ENCODE measurements around the gene RAP1B.

Gene RAP1B

DNA sequence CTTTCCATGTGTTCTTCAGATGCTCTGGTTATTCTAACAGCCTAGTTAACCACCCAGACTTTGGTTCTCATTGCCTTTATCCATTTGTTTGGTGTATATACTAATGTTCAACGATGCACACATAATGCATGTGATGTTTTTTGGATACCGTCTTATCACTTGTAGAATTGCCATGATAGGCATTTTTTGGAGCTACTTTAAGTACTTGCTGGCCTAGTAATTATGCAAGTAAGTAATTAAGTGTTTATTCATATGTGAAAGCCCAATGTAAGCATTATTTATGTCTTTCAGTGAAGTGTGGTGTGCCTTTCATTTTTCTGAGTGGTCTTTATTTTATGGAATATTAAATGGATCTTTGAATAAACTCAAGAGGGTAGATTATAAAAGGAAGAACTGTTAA is 14.2 kb downstream of the RAP1B start:
- H2AFZ ChIP-seq (ENCODE audit: low read length), result no peak overlapping the region
- H3K9me3 ChIP-seq (ENCODE audit: insufficient read depth, low read depth, low read length), result peaks cover 7% of the 10 kb centered on the region; the same call in 1 of the 2 replicates
- peaks cover 41% of the 10 kb centered on the region for H3K36me3 ChIP-seq (ENCODE audit: insufficient read depth, low read length)
- H3K4me2 ChIP-seq (ENCODE audit: low read depth, low read length, poor library complexity, severe bottlenecking), result no peak overlapping the region
- TF ChIP-seq, protein P1, sequence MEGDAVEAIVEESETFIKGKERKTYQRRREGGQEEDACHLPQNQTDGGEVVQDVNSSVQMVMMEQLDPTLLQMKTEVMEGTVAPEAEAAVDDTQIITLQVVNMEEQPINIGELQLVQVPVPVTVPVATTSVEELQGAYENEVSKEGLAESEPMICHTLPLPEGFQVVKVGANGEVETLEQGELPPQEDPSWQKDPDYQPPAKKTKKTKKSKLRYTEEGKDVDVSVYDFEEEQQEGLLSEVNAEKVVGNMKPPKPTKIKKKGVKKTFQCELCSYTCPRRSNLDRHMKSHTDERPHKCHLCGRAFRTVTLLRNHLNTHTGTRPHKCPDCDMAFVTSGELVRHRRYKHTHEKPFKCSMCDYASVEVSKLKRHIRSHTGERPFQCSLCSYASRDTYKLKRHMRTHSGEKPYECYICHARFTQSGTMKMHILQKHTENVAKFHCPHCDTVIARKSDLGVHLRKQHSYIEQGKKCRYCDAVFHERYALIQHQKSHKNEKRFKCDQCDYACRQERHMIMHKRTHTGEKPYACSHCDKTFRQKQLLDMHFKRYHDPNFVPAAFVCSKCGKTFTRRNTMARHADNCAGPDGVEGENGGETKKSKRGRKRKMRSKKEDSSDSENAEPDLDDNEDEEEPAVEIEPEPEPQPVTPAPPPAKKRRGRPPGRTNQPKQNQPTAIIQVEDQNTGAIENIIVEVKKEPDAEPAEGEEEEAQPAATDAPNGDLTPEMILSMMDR (conservative IDR thresholded peaks at IDR 0.05; ENCODE audit: low read length), result no peak
- no peak for TF ChIP-seq EZH2phosphoT487 (IDR thresholded peaks at IDR 0.05; ENCODE audit: borderline replicate concordance)
- H3K4me3 ChIP-seq (ENCODE audit: low read length, poor library complexity, severe bottlenecking), result no peak overlapping the region
- H3K9ac ChIP-seq (ENCODE audit: low read depth, low read length, poor library complexity, severe bottlenecking), result no peak overlapping the region
- H3K79me2 ChIP-seq (ENCODE audit: insufficient read depth, low read length), result peaks cover 100% of the 10 kb centered on the region
- no peaks in the 10 kb centered on the region for H3K27me3 ChIP-seq (ENCODE audit: insufficient read depth, low read length, poor library complexity, severe bottlenecking)
- H3K9me2 ChIP-seq (replicated peaks; ENCODE audit: low read depth, low read length), result no peaks in the 10 kb centered on the region
- H3F3A ChIP-seq (ENCODE audit: low read depth), result no peaks in the 10 kb centered on the region
- peaks cover 94% of the 10 kb centered on the region for H4K20me1 ChIP-seq (ENCODE audit: insufficient read depth, low read length, poor library complexity, severe bottlenecking)
- peaks cover 31% of the 10 kb centered on the region for H3K4me1 ChIP-seq (ENCODE audit: insufficient read depth, low read length, poor library complexity, severe bottlenecking)

DNA sequence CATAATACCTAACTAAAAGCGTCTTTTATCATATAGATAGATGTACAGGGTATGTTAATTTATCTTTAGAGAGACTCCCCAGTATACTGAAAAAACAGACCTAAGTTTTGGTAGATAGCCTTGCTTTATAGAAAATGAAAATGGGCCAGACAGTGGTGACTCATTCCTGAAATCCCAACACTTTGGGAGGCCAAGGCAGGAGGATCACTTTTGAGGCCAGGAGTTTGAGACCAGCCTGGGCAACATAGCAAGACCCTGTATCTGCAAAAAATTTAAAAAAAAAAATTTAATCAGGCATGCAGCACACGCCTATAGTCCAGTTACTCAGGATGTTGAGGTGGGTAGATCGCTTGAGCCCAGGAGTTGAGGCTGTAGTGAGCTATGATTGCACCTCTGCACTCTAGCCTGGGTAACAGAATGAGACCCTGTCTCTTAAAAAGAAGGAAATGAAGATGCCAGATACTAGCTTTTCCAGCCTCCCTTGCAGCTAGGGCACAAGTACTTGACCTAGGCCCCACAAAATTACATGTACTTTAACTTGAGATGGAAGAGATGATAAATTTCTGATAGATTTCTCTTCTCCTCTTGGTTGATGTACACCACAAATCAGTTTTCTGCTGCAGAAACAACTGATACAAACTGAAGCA is 17.1 kb downstream of the RAP1B start:
- Histone ChIP-seq H3K79me2 (ENCODE audit: insufficient read depth, low read length) (peaks cover 100% of the 10 kb centered on the region), H3K4me3 (ENCODE audit: low read length, poor library complexity, severe bottlenecking) (no peak overlapping the region), H2AFZ (ENCODE audit: low read length) (no peak overlapping the region), H3K36me3 (ENCODE audit: insufficient read depth, low read length) (peaks cover 45% of the 10 kb centered on the region), H3K9me3 (ENCODE audit: insufficient read depth, low read depth, low read length) (peaks cover 7% of the 10 kb centered on the region; the same call in 1 of the 2 replicates), H3K4me2 (ENCODE audit: low read depth, low read length, poor library complexity, severe bottlenecking) (no peak overlapping the region), H3F3A (ENCODE audit: low read depth) (no peaks in the 10 kb centered on the region), H3K9ac (ENCODE audit: low read depth, low read length, poor library complexity, severe bottlenecking) (no peak overlapping the region), H3K9me2 (replicated peaks; ENCODE audit: low read depth, low read length) (no peaks in the 10 kb centered on the region), H4K20me1 (ENCODE audit: insufficient read depth, low read length, poor library complexity, severe bottlenecking) (peaks cover 94% of the 10 kb centered on the region), H3K27me3 (ENCODE audit: insufficient read depth, low read length, poor library complexity, severe bottlenecking) (no peaks in the 10 kb centered on the region), H3K4me1 (ENCODE audit: insufficient read depth, low read length, poor library complexity, severe bottlenecking) (peaks cover 21% of the 10 kb centered on the region)
- no peak for TF ChIP-seq EZH2phosphoT487 (IDR thresholded peaks at IDR 0.05; ENCODE audit: borderline replicate concordance)
- TF ChIP-seq, protein P1 (conservative IDR thresholded peaks at IDR 0.05; ENCODE audit: low read length), result no peak

GRCh38 chr12:68628698-68629097 is 18.0 kb downstream of the RAP1B start:
- Histone ChIP-seq H3K4me1 (ENCODE audit: insufficient read depth, low read length, poor library complexity, severe bottlenecking) (peaks cover 19% of the 10 kb centered on the region), H4K20me1 (ENCODE audit: insufficient read depth, low read length, poor library complexity, severe bottlenecking) (peaks cover 95% of the 10 kb centered on the region), H3K9me3 (ENCODE audit: insufficient read depth, low read depth, low read length) (peaks cover 7% of the 10 kb centered on the region; the same call in 1 of the 2 replicates), H3K4me3 (ENCODE audit: low read length, poor library complexity, severe bottlenecking) (no peak overlapping the region), H3K79me2 (ENCODE audit: insufficient read depth, low read length) (peaks cover 100% of the 10 kb centered on the region), H2AFZ (ENCODE audit: low read length) (no peak overlapping the region), H3K4me2 (ENCODE audit: low read depth, low read length, poor library complexity, severe bottlenecking) (no peak overlapping the region), H3K9ac (ENCODE audit: low read depth, low read length, poor library complexity, severe bottlenecking) (no peak overlapping the region), H3F3A (ENCODE audit: low read depth) (no peaks in the 10 kb centered on the region), H3K27me3 (ENCODE audit: insufficient read depth, low read length, poor library complexity, severe bottlenecking) (no peaks in the 10 kb centered on the region), H3K36me3 (ENCODE audit: insufficient read depth, low read length) (peaks cover 45% of the 10 kb centered on the region), H3K9me2 (replicated peaks; ENCODE audit: low read depth, low read length) (no peaks in the 10 kb centered on the region)
- TF ChIP-seq, protein P1 (conservative IDR thresholded peaks at IDR 0.05; ENCODE audit: low read length), result no peak
- no peak for TF ChIP-seq EZH2phosphoT487 (IDR thresholded peaks at IDR 0.05; ENCODE audit: borderline replicate concordance)

Measured in Loucy (cell line).